Stimulated activated naive CD8-positive, alpha-beta T cell treated with anti-CD3 and anti-CD28 coated beads, Interleukin-15, Interleukin-2, amounts not matched to agents 100 ng/mL and 50 ng/mL, for 24 hours (primary cell): ENCODE measurements around the gene PRPF6.

Source experiments
- H3K27ac Mint-ChIP-seq: one replicate; pipeline ENCODE4 v1.8.0; 2021; ENCODE audit warnings: mild to moderate bottlenecking, mixed read lengths
- H3K27me3 Mint-ChIP-seq: one replicate; pipeline ENCODE4 v1.8.0; 2021; ENCODE audit warnings: mixed read lengths
- H3K36me3 Mint-ChIP-seq: one replicate; pipeline ENCODE4 v1.8.0; 2021; ENCODE audit warnings: low read depth, mixed read lengths
- H3K4me1 Mint-ChIP-seq: one replicate; pipeline ENCODE4 v1.8.0; 2021; ENCODE audit warnings: low read depth, mixed read lengths
- H3K4me3 Mint-ChIP-seq: one replicate; pipeline ENCODE4 v1.8.0; 2021; ENCODE audit warnings: mild to moderate bottlenecking, mixed read lengths
- H3K9me3 Mint-ChIP-seq: one replicate; pipeline ENCODE4 v1.8.0; 2021; ENCODE audit warnings: mixed read lengths

Gene PRPF6

GRCh38 chr20:63942250-63942951 is 38.5 kb upstream of the PRPF6 start:
- H3K4me3 Mint-ChIP-seq, result no peak overlapping the region
- H3K27ac Mint-ChIP-seq, result peak overlapping the region; percentile 11
- H3K36me3 Mint-ChIP-seq, result peaks cover 5% of the 10 kb centered on the region
- H3K27me3 Mint-ChIP-seq, result no peaks in the 10 kb centered on the region
- H3K9me3 Mint-ChIP-seq, result no peaks in the 10 kb centered on the region
- H3K4me1 Mint-ChIP-seq, result peaks cover 13% of the 10 kb centered on the region

- Mint-ChIP-seq H3K27ac (no peak overlapping the region), H3K9me3 (no peaks in the 10 kb centered on the region), H3K4me3 (no peak overlapping the region), H3K4me1 (peaks cover 20% of the 10 kb centered on the region), H3K36me3 (peaks cover 5% of the 10 kb centered on the region), H3K27me3 (no peaks in the 10 kb centered on the region)
Observed at GRCh38 chr20:63942969-63943807, 37.7 kb upstream of the PRPF6 start.

DNA sequence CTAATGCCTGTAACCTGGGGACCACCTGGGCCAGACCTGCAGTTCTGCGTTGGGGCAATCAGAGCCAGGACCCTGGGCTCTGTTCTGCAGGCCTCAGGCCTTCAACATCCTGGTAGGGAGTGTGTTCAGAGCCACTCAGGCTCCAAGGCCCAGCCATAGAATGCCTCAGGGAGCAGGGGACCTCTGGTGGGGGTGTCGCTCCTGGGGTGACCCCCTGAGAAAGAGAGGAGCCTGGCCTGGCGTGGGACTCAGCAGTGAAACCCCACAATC is 37.2 kb upstream of the PRPF6 start:
- Mint-ChIP-seq H3K27me3 (no peaks in the 10 kb centered on the region), H3K4me1 (peaks cover 26% of the 10 kb centered on the region), H3K9me3 (no peaks in the 10 kb centered on the region), H3K27ac (no peak overlapping the region), H3K36me3 (peaks cover 5% of the 10 kb centered on the region), H3K4me3 (no peak overlapping the region)

- Mint-ChIP-seq H3K4me3 (no peak overlapping the region), H3K4me1 (peaks cover 32% of the 10 kb centered on the region), H3K27me3 (no peaks in the 10 kb centered on the region), H3K36me3 (peaks cover 5% of the 10 kb centered on the region), H3K9me3 (no peaks in the 10 kb centered on the region), H3K27ac (no peak overlapping the region)
Observed at GRCh38 chr20:63944078-63944941, 36.6 kb upstream of the PRPF6 start.

GRCh38 chr20:63945031-63945658 is 35.8 kb upstream of the PRPF6 start:
- H3K4me3 Mint-ChIP-seq, result no peak overlapping the region
- peaks cover 5% of the 10 kb centered on the region for H3K36me3 Mint-ChIP-seq
- H3K9me3 Mint-ChIP-seq, result no peaks in the 10 kb centered on the region
- H3K4me1 Mint-ChIP-seq, result peaks cover 38% of the 10 kb centered on the region
- H3K27ac Mint-ChIP-seq, result no peak overlapping the region
- H3K27me3 Mint-ChIP-seq, result no peaks in the 10 kb centered on the region

GRCh38 chr20:63945921-63946920 is 34.7 kb upstream of the PRPF6 start:
- no peak overlapping the region for H3K4me3 Mint-ChIP-seq
- H3K27ac Mint-ChIP-seq, result peak overlapping the region; percentile 31
- H3K27me3 Mint-ChIP-seq, result no peaks in the 10 kb centered on the region
- H3K9me3 Mint-ChIP-seq, result no peaks in the 10 kb centered on the region
- H3K4me1 Mint-ChIP-seq, result peaks cover 35% of the 10 kb centered on the region
- H3K36me3 Mint-ChIP-seq, result peaks cover 5% of the 10 kb centered on the region

DNA sequence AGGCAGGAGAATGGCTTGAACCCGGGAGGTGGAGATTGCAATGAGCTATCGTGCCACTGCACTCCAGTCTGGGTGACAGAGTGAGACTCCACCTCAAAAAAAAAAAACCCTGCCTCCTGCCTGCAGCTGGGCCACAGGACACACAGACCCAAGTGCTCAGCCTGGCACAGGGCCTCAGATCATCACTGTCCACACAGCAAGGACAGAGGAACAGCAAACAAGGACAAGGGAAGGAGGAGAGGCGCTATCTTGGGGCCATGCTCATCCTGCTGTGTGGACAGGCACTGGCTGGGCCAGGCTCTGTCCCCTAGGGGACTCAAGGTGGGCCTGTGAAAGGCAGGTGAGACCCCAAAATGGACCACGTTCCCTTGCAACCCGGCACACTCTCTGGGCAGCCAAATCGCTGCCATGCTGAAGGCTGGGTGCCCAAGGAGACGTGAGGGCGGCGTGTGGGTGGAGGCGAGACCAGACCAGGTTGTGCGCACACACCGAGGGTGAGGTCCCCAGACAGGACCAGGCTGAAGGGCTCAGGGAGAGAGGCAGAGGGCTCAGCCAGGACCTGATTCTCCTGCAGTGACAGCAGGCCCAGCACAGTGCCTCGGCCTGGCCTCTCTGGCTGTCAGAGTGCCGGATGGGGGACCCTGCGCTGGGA is 33.8 kb upstream of the PRPF6 start:
- peaks cover 35% of the 10 kb centered on the region for H3K4me1 Mint-ChIP-seq
- peak overlapping the region; percentile 40 for H3K4me3 Mint-ChIP-seq
- H3K36me3 Mint-ChIP-seq, result peaks cover 5% of the 10 kb centered on the region
- H3K9me3 Mint-ChIP-seq, result no peaks in the 10 kb centered on the region
- no peaks in the 10 kb centered on the region for H3K27me3 Mint-ChIP-seq
- peak overlapping the region; percentile 33 for H3K27ac Mint-ChIP-seq

DNA sequence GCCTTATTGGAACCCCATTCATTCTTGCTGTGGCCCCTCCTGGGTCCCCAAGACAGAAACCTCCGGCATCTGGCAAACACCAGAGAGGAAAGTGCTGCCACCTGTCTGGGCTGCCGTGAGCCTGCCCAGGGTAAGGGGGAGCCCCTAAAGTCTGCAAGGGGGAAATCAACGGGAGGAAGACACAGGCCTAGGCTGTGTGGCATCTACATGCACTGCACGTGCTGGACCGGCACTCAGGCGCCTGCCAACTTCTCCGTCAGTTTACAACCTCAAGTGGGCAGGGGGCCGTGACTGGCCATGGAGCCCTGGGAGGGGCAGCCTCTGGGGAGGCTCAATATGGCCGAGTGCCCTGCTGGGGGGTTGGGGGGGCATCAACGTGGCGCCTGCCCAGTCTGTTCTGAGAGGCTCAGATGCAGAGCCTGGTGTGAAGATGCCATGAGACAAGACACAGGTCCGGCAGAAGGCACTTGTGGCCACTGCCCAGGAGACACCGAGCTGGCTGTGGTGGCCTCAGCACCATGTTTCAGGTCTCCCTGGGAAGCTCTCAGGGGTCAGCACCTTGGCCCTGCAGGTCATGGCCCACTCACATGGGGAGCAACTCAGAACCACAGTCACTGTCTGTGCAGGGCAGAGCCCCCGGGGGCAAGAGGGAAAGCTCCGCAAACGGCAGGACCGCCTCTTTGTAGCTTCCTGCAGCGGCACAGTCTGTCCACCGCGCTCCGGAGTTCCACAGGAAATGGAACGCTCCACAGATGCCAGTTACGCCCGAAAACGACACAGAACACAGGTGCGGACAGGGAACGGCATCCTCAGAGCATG is 33.1 kb upstream of the PRPF6 start:
- Mint-ChIP-seq H3K27me3 (no peaks in the 10 kb centered on the region), H3K4me1 (peaks cover 32% of the 10 kb centered on the region), H3K4me3 (peak overlapping the region; percentile 76), H3K9me3 (no peaks in the 10 kb centered on the region), H3K36me3 (peaks cover 5% of the 10 kb centered on the region), H3K27ac (peak overlapping the region; percentile 90)

GRCh38 chr20:63950701-63951397 is 30.1 kb upstream of the PRPF6 start:
- peaks cover 53% of the 10 kb centered on the region for H3K4me1 Mint-ChIP-seq
- no peak overlapping the region for H3K27ac Mint-ChIP-seq
- H3K9me3 Mint-ChIP-seq, result no peaks in the 10 kb centered on the region
- H3K36me3 Mint-ChIP-seq, result peaks cover 4% of the 10 kb centered on the region
- H3K4me3 Mint-ChIP-seq, result no peak overlapping the region
- no peaks in the 10 kb centered on the region for H3K27me3 Mint-ChIP-seq

DNA sequence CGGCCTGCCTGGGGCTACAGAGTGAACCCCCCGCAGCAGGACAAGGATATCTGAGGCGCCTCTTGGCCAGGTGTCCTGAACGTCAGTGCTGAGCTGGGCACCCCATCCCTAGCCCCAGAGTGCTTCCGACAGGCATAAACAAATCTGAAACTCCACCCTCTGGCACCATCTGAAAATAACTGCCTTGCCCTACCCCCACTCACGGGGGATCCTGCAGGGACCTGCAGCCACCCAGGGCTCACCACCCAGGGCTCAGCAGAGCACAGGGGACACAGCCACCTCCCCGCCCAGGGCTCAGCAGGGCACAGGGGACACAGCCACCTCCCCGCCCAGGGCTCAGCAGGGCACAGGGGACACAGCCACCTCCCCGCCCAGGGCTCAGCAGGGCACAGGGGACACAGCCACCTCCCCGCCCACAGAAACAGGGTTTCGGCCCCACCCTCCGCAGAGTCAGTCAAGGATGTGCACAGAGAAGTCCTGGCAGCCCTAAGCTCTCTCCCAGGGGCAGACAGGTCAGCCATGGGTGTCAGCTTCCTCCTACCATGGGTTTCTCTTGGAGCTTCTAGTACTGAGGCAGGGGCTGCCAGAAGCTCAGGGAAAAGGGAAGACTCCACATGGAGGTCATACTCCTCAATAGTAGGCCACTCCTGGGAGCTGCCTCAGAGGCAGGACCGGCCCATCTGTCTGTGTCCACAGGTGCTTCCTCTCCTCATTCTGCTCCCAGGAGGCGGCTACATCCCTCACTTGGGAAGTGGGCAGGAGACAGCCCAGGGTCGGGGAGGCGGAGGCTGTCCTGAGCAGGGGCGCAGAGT is 29.3 kb upstream of the PRPF6 start:
- no peaks in the 10 kb centered on the region for H3K27me3 Mint-ChIP-seq
- no peak overlapping the region for H3K27ac Mint-ChIP-seq
- H3K4me3 Mint-ChIP-seq, result no peak overlapping the region
- H3K4me1 Mint-ChIP-seq, result peaks cover 53% of the 10 kb centered on the region
- H3K9me3 Mint-ChIP-seq, result no peaks in the 10 kb centered on the region
- peaks cover 4% of the 10 kb centered on the region for H3K36me3 Mint-ChIP-seq

DNA sequence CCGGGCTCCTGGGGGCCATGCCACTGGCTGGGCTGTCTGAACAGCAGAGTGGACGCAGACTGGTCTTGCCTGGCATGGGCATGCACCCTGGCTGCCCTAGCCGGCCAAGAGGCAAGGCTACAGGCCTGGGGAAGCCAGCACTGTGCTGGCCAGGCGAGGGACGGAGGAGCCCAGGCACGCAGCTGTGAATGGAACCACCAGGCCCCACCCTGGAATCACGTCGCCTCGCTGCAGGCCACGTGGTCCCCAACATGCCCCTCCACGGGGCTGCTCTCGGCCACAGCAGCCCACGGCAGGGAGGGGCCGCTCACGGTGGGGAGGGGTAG is 28.8 kb upstream of the PRPF6 start:
- no peak overlapping the region for H3K4me3 Mint-ChIP-seq
- peaks cover 52% of the 10 kb centered on the region for H3K4me1 Mint-ChIP-seq
- no peaks in the 10 kb centered on the region for H3K27me3 Mint-ChIP-seq
- H3K36me3 Mint-ChIP-seq, result peaks cover 4% of the 10 kb centered on the region
- no peaks in the 10 kb centered on the region for H3K9me3 Mint-ChIP-seq
- no peak overlapping the region for H3K27ac Mint-ChIP-seq

DNA sequence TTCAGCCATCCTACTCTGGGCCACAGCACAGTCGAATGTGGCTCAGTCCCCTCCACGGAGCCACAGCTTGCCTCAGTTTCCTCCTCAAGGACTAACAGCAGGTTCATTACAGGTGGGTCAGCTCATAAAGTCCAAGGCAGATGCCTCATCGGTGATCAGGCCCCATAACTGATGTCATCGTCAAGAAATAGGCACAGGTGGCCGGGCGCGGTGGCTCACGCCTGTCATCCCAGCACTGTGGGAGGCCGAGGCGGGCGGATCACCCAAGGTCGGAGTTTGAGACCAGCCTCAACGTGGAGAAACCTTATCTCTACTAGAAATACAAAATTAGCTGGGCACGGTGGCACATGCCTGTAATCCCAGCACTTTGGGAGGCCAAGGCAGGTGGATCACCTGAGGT is 28.2 kb upstream of the PRPF6 start:
- no peak overlapping the region for H3K27ac Mint-ChIP-seq
- no peaks in the 10 kb centered on the region for H3K27me3 Mint-ChIP-seq
- H3K9me3 Mint-ChIP-seq, result no peaks in the 10 kb centered on the region
- H3K4me3 Mint-ChIP-seq, result no peak overlapping the region
- peaks cover 52% of the 10 kb centered on the region for H3K4me1 Mint-ChIP-seq
- peaks cover 4% of the 10 kb centered on the region for H3K36me3 Mint-ChIP-seq
